Neural progenitor cell (in vitro differentiated cells): ENCODE data around the gene SEPTIN1.
A peak's percentile ranks its signal among the peaks of the same experiment; 100 is the strongest.

ENCODE experiments used
- EZH2 ChIP-seq: fragments of 200-600 bp; sonication (generic); IDR thresholded peaks from 2 replicates; pipeline ENCODE4 v1.6.1; 2017; ENCODE audit warnings: antibody characterized with exemption, mild to moderate bottlenecking, moderate library complexity
- TF ChIP-seq, protein P1 (sequence below): fragments of 200-600 bp; sonication (generic); IDR thresholded peaks from 2 replicates; pipeline ENCODE4 v1.5.1; 2017; ENCODE audit warnings: antibody characterized with exemption, mild to moderate bottlenecking

- TF ChIP-seq, protein P1, sequence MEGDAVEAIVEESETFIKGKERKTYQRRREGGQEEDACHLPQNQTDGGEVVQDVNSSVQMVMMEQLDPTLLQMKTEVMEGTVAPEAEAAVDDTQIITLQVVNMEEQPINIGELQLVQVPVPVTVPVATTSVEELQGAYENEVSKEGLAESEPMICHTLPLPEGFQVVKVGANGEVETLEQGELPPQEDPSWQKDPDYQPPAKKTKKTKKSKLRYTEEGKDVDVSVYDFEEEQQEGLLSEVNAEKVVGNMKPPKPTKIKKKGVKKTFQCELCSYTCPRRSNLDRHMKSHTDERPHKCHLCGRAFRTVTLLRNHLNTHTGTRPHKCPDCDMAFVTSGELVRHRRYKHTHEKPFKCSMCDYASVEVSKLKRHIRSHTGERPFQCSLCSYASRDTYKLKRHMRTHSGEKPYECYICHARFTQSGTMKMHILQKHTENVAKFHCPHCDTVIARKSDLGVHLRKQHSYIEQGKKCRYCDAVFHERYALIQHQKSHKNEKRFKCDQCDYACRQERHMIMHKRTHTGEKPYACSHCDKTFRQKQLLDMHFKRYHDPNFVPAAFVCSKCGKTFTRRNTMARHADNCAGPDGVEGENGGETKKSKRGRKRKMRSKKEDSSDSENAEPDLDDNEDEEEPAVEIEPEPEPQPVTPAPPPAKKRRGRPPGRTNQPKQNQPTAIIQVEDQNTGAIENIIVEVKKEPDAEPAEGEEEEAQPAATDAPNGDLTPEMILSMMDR = peak; percentile 30
- TF ChIP-seq EZH2 = no peak
Measured at GRCh38 chr16:30378236-30379157, 3.9 kb downstream of the SEPTIN1 start.
